ENCODE results near the gene TMEM263.

DNA sequence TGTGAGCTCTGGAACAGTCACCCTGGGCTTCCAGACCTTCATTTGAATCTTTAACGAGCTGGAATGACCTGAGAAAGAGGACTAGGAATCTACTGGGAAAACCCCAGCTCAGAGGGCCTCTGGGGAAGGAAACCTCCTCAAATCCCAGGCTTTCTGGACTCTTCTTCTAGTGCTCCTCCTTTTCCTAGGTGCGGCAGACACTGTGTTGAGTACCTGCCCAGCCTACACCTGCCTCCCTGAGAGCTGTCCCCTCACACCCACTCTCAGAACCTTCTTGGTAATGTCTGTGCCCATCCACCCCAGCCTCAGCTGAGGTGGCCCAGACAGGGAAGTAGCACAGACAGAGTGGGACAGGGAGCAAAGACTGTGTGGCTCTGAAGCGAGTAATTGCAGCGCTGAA lies 47.9 kb upstream of the TMEM263 start:
- TF ChIP-seq, protein P1, sequence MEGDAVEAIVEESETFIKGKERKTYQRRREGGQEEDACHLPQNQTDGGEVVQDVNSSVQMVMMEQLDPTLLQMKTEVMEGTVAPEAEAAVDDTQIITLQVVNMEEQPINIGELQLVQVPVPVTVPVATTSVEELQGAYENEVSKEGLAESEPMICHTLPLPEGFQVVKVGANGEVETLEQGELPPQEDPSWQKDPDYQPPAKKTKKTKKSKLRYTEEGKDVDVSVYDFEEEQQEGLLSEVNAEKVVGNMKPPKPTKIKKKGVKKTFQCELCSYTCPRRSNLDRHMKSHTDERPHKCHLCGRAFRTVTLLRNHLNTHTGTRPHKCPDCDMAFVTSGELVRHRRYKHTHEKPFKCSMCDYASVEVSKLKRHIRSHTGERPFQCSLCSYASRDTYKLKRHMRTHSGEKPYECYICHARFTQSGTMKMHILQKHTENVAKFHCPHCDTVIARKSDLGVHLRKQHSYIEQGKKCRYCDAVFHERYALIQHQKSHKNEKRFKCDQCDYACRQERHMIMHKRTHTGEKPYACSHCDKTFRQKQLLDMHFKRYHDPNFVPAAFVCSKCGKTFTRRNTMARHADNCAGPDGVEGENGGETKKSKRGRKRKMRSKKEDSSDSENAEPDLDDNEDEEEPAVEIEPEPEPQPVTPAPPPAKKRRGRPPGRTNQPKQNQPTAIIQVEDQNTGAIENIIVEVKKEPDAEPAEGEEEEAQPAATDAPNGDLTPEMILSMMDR (IDR thresholded peaks at IDR 0.05), result no peak
- no peak for TF ChIP-seq ZFX (IDR thresholded peaks at IDR 0.05; ENCODE audit: borderline replicate concordance)
